ENCODE measurements around the gene TRIM39. TPM values are rescaled to one million over a fixed set of nuclear protein-coding genes. Genes with fewer than 3 reads are reported as not detected.
A peak's percentile ranks its signal among the peaks of the same experiment; 100 is the strongest.

The TRIM39 gene
- total and polyA plus RNA-seq, 9 of the 15 experiments (the other 6 are each of a cell fraction or from before 2014, with no cell fraction given) = 5.6 to 17.7 (median 12.8) TPM

- TF ChIP-seq, protein P1, sequence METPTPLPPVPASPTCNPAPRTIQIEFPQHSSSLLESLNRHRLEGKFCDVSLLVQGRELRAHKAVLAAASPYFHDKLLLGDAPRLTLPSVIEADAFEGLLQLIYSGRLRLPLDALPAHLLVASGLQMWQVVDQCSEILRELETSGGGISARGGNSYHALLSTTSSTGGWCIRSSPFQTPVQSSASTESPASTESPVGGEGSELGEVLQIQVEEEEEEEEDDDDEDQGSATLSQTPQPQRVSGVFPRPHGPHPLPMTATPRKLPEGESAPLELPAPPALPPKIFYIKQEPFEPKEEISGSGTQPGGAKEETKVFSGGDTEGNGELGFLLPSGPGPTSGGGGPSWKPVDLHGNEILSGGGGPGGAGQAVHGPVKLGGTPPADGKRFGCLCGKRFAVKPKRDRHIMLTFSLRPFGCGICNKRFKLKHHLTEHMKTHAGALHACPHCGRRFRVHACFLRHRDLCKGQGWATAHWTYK (CRISPR knock-in tag; IDR thresholded peaks at IDR 0.05) = no peak
- TF ChIP-seq, protein P2, sequence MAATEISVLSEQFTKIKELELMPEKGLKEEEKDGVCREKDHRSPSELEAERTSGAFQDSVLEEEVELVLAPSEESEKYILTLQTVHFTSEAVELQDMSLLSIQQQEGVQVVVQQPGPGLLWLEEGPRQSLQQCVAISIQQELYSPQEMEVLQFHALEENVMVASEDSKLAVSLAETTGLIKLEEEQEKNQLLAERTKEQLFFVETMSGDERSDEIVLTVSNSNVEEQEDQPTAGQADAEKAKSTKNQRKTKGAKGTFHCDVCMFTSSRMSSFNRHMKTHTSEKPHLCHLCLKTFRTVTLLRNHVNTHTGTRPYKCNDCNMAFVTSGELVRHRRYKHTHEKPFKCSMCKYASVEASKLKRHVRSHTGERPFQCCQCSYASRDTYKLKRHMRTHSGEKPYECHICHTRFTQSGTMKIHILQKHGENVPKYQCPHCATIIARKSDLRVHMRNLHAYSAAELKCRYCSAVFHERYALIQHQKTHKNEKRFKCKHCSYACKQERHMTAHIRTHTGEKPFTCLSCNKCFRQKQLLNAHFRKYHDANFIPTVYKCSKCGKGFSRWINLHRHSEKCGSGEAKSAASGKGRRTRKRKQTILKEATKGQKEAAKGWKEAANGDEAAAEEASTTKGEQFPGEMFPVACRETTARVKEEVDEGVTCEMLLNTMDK (IDR thresholded peaks at IDR 0.05; ENCODE audit: borderline replicate concordance, insufficient read depth, low read depth, low read length, poor library complexity, severe bottlenecking) = peak; percentile 36
- TF ChIP-seq TCFL5 (CRISPR knock-in tag; conservative IDR thresholded peaks at IDR 0.05) = no peak
- no peak for TF ChIP-seq ZNF24 (IDR thresholded peaks at IDR 0.05)
- TF ChIP-seq SNRNP70 (optimal IDR thresholded peaks at IDR 0.05; ENCODE audit: low read depth, low read length) = no peak
- TF ChIP-seq, protein P3, sequence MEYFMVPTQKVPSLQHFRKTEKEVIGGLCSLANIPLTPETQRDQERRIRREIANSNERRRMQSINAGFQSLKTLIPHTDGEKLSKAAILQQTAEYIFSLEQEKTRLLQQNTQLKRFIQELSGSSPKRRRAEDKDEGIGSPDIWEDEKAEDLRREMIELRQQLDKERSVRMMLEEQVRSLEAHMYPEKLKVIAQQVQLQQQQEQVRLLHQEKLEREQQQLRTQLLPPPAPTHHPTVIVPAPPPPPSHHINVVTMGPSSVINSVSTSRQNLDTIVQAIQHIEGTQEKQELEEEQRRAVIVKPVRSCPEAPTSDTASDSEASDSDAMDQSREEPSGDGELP (CRISPR knock-in tag; IDR thresholded peaks at IDR 0.05; ENCODE audit: borderline replicate concordance) = no peak
- TF ChIP-seq POLR2A (conservative IDR thresholded peaks at IDR 0.05) = no peak
- TF ChIP-seq KDM5B (IDR thresholded peaks at IDR 0.05; ENCODE audit: insufficient replicate concordance, low read depth, low read length) = no peak
- TF ChIP-seq ZNF77 (CRISPR knock-in tag; IDR thresholded peaks at IDR 0.05) = no peak
- no peak for TF ChIP-seq ZNF589 (CRISPR knock-in tag; IDR thresholded peaks at IDR 0.05; ENCODE audit: low read depth)
- TF ChIP-seq PHF21A (IDR thresholded peaks at IDR 0.05; ENCODE audit: borderline replicate concordance, low read depth) = no peak
- TF ChIP-seq, protein P4, sequence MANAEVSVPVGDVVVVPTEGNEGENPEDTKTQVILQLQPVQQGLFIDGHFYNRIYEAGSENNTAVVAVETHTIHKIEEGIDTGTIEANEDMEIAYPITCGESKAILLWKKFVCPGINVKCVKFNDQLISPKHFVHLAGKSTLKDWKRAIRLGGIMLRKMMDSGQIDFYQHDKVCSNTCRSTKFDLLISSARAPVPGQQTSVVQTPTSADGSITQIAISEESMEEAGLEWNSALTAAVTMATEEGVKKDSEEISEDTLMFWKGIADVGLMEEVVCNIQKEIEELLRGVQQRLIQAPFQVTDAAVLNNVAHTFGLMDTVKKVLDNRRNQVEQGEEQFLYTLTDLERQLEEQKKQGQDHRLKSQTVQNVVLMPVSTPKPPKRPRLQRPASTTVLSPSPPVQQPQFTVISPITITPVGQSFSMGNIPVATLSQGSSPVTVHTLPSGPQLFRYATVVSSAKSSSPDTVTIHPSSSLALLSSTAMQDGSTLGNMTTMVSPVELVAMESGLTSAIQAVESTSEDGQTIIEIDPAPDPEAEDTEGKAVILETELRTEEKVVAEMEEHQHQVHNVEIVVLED (CRISPR knock-in tag; IDR thresholded peaks at IDR 0.05) = no peak
- TF ChIP-seq HINFP (tag; conservative IDR thresholded peaks at IDR 0.05; ENCODE audit: low read depth) = no peak
These were observed 31.2 kb downstream of the TRIM39 start (continued) for GRCh38 chr6:30357678-30358540.
